Neural cell (in vitro differentiated cells): ENCODE data around the gene PALD1.

ENCODE experiments used
- EP300 ChIP-seq: fragments of 450-650 bp; conservative IDR thresholded peaks from 2 replicates; pipeline ENCODE4 v1.6.1; 2014; ENCODE audit warnings: antibody characterized with exemption, mild to moderate bottlenecking, moderate library complexity; ENCODE audit not compliant: poor library complexity, severe bottlenecking
- EZH2 ChIP-seq: fragments of 200-600, 300-800 bp; shearing (Covaris generic), sonication (generic); IDR thresholded peaks from 2 replicates; pipeline ENCODE4 v1.6.1; 2014; ENCODE audit warnings: antibody characterized with exemption, low read length, borderline replicate concordance, mild to moderate bottlenecking; ENCODE audit not compliant: insufficient read depth, poor library complexity, severe bottlenecking
- MXI1 ChIP-seq: fragments of 450-650 bp; conservative IDR thresholded peaks from 2 replicates; pipeline ENCODE4 v1.6.1; 2014; ENCODE audit warnings: antibody characterized with exemption, mild to moderate bottlenecking; ENCODE audit not compliant: poor library complexity, severe bottlenecking
- POLR2AphosphoS5 ChIP-seq: IDR thresholded peaks from 2 replicates; pipeline ENCODE4 v1.6.1; 2012
- RAD21 ChIP-seq: fragments of 450-650 bp; conservative IDR thresholded peaks from 2 replicates; pipeline ENCODE4 v1.6.1; 2014; ENCODE audit warnings: antibody characterized with exemption, mild to moderate bottlenecking, moderate library complexity
- SMC3 ChIP-seq: fragments of 450-650 bp; conservative IDR thresholded peaks from 2 replicates; pipeline ENCODE4 v1.6.1; 2014; ENCODE audit warnings: antibody characterized with exemption, mild to moderate bottlenecking, moderate library complexity; ENCODE audit not compliant: poor library complexity
- TAF1 ChIP-seq: IDR thresholded peaks from 2 replicates; pipeline ENCODE4 v1.6.1; 2012; ENCODE audit warnings: low read depth
- TF ChIP-seq, protein P1 (sequence below): fragments of 450-650 bp; IDR thresholded peaks from 2 replicates; pipeline ENCODE4 v1.5.1; 2014; ENCODE audit warnings: antibody characterized with exemption, mild to moderate bottlenecking, moderate library complexity; ENCODE audit not compliant: poor library complexity, severe bottlenecking
- TF ChIP-seq, protein P2 (sequence below): IDR thresholded peaks from 2 replicates; pipeline ENCODE4 v1.6.1; 2012; ENCODE audit warnings: borderline replicate concordance

- TF ChIP-seq, protein P1, sequence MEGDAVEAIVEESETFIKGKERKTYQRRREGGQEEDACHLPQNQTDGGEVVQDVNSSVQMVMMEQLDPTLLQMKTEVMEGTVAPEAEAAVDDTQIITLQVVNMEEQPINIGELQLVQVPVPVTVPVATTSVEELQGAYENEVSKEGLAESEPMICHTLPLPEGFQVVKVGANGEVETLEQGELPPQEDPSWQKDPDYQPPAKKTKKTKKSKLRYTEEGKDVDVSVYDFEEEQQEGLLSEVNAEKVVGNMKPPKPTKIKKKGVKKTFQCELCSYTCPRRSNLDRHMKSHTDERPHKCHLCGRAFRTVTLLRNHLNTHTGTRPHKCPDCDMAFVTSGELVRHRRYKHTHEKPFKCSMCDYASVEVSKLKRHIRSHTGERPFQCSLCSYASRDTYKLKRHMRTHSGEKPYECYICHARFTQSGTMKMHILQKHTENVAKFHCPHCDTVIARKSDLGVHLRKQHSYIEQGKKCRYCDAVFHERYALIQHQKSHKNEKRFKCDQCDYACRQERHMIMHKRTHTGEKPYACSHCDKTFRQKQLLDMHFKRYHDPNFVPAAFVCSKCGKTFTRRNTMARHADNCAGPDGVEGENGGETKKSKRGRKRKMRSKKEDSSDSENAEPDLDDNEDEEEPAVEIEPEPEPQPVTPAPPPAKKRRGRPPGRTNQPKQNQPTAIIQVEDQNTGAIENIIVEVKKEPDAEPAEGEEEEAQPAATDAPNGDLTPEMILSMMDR = no peak
- TF ChIP-seq POLR2AphosphoS5 (no peak), TAF1 (no peak), EP300 (no peak), EZH2 (no peak), RAD21 (no peak), SMC3 (no peak), MXI1 (no peak)
- TF ChIP-seq, protein P2, sequence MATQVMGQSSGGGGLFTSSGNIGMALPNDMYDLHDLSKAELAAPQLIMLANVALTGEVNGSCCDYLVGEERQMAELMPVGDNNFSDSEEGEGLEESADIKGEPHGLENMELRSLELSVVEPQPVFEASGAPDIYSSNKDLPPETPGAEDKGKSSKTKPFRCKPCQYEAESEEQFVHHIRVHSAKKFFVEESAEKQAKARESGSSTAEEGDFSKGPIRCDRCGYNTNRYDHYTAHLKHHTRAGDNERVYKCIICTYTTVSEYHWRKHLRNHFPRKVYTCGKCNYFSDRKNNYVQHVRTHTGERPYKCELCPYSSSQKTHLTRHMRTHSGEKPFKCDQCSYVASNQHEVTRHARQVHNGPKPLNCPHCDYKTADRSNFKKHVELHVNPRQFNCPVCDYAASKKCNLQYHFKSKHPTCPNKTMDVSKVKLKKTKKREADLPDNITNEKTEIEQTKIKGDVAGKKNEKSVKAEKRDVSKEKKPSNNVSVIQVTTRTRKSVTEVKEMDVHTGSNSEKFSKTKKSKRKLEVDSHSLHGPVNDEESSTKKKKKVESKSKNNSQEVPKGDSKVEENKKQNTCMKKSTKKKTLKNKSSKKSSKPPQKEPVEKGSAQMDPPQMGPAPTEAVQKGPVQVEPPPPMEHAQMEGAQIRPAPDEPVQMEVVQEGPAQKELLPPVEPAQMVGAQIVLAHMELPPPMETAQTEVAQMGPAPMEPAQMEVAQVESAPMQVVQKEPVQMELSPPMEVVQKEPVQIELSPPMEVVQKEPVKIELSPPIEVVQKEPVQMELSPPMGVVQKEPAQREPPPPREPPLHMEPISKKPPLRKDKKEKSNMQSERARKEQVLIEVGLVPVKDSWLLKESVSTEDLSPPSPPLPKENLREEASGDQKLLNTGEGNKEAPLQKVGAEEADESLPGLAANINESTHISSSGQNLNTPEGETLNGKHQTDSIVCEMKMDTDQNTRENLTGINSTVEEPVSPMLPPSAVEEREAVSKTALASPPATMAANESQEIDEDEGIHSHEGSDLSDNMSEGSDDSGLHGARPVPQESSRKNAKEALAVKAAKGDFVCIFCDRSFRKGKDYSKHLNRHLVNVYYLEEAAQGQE = no peak
Measured at GRCh38 chr10:70496341-70497119, 18.0 kb downstream of the PALD1 start.
